ENCODE data around the gene CYB5R2.

Gene CYB5R2

DNA sequence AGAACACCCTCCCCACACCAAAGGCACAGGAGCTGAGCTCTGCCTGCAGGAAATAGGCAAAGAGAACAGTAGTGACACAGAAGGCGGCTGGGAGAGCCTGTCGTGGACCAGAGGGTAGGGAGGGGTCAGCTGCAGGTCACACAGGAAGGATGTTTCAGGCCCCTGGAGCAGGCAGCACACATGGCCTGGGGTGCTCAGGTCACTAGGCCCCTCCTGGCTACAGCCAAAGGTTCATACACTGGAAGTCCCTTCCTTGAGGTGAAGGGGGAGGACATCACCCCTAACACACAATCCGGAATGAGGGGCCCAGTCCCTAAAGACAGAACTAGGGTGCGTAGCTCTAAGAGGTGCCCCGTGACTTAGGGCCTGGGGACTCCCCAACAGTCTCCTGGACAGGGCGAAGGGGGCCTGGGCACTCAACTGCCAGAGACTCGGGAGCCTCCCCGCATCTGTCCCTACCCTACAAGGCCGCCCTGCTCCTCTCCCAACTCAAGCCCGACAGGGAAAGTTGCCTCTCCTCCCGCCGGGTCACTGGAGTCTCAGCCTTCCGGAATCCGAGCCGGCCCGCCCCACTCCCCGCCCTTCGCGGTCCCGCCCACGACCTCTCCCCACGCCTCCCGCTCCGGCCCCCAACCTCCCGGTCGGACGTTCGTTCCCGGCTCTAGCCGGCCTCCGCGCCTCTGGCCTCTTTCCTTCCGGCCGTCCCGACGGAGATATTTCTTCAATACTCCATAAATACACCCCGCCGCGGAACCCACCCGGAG, at the start of gene CYB5R2:
TSS of gene CYB5R2 (minus strand) at position 541 of the 764 bp plus-strand sequence. CDS start 675 bp downstream, outside the sequence.
- no peak for DNase-seq (ENCODE audit: low spot score)

DNA sequence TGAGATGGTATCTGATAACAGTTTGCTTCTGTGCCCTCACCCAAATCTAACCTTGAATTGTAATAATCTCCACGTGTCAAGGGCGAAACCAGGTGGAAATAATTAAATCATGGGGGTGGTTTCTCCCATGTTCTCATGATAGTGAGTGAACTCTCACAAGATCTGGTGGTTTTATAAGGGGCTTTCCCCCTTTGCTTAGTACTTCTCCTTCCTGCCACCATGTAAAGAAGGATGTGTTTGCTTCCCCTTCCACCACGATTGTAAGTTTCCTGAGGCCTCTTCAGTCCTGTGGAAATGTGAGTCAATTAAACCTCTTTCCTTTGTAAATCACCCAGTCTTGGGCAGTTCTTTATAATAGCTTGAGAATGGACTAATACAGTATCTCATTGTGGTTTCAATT, 41.5 kb upstream of the CYB5R2 start:
- no peak for DNase-seq (ENCODE audit: low spot score)

DNA sequence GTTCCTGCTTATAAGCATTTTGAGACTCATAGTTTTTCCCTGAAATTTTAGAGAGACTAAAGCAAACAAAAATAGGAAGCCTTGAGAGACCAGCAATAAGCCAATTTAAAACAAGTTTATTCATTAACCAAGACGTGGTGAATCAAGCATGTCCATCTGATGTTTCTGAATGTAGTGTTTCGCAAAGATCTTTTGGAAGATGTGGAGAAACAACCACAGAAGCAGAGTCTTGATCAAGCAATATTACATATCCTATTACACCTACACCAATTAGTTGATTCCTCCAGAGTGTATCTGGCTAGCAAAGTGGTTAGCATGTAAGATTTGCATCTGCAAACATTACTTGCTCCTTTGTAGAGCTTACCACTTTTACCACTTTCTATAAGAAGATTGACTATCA, 33.1 kb upstream of the CYB5R2 start, which contains the start of gene OVCH2:
TSS of gene OVCH2 (minus strand) at position 101 of the 400 bp plus-strand sequence. CDS start at position 18, 83 bp downstream.
- DNase-seq (ENCODE audit: low spot score), result no peak

DNA sequence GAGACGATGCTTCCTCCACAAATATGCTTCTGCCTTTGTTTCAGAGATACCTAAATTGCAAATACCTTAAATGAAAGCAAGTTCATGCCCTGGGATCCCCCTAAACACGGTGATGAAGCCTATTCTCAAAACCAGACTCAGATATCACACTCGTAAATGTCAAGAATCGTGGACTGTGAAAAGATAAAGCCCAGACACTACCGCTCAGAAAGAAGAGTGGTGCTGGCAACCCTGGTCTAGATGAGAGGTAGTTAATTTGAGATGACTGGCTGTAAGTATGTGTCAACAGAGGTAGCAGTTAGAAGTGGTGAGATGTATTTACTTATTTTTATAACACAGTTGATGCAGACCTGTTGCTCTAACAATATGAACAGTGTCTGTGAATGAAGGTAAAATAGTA, 30.4 kb upstream of the CYB5R2 start:
- DNase-seq (ENCODE audit: low spot score), result no peak

DNA sequence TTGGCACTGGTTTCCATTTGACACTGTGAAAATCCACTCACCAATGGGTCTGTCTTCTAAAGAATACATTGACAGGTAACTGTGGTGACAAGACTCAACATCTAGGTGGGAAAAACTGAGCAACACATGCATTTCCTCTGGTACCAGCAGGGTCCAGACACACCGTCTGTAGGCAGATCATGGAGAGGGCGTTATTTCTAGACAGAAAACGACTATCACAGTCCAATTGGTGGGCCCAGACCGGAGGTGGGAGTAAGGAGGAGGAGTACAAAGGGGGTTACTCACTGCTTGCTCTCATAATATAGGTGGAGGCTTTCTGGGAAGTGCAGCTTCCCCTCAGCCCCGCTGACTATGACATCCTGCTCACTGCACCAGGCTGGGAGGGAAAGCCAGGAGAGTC, 23.1 kb upstream of the CYB5R2 start:
- DNase-seq (ENCODE audit: low spot score), result no peak

DNA sequence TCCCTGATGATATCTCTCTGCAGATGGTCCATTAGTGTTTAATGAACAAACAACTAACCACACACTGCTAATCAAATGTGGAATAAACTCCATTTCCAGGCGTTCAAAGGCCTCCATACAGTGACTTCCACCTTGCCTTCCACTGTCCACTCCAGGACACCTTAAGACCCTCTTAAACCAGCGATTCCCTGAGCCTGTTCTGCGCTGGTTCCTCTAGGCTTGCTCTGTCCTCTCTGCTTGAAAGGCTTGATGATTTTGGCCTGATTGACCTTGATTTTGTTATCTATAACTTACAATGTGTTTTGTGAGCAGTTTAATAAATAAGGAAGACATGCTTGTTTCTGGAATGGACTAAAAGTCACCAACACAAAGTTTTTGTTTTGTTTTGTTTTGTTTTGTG, 20.9 kb upstream of the CYB5R2 start:
- DNase-seq (ENCODE audit: low spot score), result no peak

DNA sequence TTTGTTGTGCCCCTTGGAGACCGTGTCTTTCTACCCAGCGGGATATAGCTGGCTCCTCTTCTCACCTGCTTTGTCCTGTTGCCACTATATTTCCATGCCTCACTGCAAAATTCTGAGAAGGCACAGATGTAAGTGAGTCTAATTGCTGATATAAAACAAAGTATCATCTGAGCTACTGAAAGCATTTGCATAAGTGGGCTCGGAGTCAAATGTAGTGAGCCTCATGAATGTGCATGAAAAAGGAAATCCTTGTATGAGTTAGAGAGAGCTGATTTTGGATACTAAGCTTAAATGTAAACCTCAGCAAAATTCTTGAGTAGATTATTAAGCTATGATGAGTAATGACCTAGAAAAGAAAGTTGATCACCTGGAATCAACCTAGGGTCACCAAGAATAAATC, 19.1 kb upstream of the CYB5R2 start:
- DNase-seq (ENCODE audit: low spot score), result no peak

DNA sequence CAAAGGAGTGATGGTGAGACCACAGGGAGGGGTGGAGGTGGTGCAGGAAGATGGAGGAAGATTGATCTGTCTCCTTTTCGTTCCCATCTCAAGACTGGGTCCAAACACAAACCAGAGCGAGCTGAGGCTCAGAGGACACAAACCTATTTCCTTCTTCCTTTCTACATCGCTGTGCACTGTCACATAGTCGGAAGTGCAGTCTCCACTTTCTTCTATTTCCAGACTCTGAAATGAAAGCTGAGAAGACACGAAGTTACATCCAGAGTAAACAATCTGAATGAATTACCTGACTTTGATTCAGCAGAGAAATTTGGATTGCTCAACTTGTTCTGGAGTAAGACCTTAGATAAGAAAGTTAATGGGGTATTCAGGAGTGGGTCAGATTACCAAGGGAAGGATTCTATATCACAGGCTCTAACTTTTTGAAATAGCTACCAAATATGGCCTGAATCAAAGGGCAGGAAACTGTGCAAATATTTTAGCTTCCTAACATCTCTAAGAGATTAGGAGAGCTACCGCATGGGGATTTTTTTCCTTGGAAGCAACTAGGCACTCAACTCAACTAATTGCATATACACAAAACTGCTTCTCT, 18.6 kb upstream of the CYB5R2 start:
- no peak for DNase-seq (ENCODE audit: low spot score)

DNA sequence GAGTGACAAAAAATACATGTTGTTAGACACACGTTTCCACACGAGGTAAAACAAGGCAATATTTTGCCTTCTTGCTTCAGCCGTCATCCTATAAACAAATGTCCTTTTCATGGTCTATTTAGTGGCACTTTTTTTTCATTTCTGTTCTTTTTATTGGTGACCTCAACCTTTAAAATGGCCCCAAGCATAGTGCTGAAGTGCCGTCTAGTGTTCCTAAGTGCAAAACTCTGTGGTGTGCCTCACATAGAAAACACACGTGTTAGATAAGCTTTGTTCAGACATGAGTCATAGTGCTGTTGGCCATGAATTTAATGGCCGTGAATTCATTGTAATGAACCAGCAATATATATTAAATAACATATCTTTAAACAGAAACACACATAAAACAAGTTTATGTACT, 17.3 kb upstream of the CYB5R2 start:
- DNase-seq (ENCODE audit: low spot score), result no peak

DNA sequence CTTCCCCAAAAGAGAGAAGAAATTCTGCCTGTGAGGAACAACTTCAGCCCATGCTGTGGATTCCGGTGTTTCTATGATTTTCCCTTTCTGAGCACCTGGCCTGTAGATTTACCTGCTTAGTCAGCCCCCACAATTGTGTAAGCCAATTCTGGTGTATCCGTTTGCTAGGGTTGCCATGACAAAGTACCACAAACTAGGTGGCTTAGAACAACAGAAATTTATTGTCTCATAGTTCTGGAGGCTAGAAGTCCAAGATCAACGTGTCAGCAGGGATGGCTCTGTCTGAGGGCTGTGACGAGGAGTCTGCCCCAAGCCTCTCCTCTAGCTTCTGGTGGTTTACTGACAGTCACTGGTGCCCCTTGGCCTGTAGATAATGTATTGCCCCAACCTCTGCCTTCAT, 15.9 kb upstream of the CYB5R2 start:
- no peak for DNase-seq (ENCODE audit: low spot score)

DNA sequence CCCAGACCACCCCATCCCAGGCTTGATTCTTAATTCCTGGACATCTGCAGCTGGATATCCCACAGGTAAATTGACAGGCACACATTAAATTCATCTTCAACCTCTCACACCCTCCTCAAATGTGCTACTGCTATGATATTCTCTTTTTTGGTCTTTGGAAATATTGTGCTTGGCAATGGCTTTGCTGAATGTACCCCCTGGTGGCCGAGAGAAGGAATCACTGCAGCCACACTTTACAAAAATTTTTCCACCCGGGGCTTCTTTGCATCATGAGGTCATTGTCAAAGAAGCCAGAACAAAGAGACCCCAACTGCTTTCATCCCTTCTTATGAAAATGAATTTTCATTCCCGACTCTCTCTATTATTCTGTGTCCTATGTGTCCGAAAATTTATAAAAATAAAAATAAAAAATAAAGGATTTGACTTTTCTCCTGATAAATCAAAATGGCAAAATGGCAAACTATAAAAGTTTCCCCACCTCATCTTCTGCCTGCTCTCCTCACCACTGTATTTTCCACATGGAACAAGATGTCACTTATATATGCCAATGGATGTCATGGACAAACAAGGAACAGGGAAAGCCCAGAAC, 15.0 kb upstream of the CYB5R2 start:
- peak; percentile 12 for DNase-seq (ENCODE audit: low spot score)

DNA sequence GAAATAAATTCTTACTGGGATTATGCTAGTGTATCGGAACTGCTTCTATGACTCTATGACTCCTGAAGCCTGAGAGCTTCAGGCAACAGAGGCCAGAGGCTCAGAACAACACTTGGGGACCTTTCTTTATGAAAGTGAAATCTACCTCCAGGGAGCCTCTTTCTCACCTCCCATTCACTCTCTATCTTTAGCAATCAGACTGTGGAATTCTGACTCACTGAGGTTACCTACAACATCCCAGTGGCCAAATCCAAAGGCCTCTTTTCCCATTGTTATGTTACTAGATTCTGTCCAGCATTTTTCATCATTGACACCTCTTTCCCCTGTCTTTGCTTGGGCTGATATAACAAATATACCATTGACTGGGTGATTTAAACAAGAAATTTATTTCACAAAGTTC, 14.1 kb upstream of the CYB5R2 start:
- no peak for DNase-seq (ENCODE audit: low spot score)

DNA sequence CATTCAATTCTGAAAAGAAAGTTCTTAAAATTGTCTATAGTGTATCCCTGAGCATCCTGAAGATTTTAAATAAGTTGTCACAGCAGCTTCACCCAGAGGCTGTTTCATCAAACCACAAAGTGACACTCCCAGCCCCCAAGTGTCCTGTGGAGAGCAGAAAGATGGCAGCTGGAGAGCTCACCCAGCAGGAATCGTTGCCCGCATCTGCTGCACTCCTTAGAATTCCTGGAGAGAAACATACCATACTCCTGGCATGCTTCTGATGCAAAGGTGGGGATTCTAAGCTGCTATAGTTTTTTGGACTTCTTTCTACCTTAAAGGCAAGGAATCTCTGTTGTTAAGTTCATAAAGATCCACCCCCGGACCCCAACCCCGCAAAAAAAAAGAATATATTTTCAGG, 13.5 kb upstream of the CYB5R2 start:
- no peak for DNase-seq (ENCODE audit: low spot score)

DNA sequence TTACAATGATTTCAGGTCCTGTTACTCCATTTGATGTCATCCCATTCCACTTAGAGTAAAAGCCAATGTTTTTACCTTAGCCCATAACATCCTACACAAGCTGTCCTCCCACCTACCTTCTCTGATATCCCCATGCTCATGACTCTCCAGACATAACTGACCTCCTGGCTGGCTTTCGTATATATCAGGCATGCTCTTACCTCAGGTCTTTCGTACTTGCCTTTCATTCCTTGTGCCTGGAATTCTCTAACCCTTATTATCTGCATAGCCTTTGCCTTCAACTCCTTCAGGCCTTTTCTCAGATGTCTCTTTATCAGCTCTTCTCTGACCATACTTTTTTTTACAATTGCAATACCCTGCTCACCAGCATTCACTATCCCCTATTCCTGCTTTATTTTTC, 10.3 kb upstream of the CYB5R2 start:
- no peak for DNase-seq (ENCODE audit: low spot score)

DNA sequence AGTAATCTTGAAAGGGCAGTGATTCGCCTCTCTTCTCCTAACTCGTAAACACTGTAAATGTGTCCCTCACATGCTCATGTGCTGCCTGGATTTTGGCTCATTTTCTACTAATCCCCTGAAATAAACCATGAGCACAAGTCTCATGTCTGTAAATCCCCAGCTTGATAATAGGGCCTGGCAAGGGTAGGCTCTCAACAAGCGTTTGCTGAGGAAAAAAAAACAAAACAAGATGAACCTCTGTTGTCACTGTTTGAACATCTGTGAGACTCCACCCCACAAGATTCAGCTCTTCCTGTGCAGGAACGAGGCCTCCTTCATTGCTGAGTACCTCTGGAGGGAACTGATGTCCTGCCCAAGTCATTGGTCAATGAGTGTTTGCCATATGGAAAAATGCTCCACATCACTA, 4.5 kb upstream of the CYB5R2 start:
- DNase-seq (ENCODE audit: low spot score), result no peak

DNA sequence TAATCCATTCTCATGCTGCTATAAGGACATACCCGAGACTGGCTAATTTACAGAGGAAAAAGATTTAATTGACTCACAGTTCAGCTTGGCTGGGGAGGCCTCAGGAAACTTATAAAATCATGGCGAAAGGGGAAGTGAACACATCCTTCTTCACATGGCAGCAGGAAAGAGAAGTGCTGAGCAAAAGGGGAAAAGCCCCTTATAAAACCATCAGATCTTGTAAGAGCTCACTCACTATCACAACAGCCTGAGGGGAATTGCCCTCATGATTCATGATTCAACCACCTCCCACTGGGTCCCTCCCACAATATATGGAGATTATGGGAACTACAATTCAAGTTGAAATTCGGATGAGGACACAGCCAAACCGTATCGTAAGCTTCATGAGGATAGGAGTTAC, 3.8 kb upstream of the CYB5R2 start:
- no peak for DNase-seq (ENCODE audit: low spot score)

DNA sequence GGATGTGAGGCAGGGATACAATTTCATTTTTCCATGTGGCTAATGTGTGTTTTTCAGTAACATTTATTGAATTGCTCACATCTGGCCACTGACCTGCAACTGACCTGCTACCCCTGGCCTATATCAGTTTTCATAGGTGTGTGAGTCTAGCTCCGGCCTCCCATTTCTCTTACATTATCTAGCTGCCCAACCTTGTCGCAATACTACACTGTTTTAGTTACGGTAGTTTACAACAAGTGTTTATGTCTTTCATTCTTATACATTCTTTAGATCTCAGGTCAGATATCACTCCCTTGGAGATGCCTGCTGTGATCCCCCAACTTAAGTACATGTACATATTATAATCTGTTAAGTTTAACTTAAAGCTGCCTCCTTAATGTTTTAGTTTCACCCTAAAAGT, 2.3 kb upstream of the CYB5R2 start:
- DNase-seq (ENCODE audit: low spot score), result no peak

DNA sequence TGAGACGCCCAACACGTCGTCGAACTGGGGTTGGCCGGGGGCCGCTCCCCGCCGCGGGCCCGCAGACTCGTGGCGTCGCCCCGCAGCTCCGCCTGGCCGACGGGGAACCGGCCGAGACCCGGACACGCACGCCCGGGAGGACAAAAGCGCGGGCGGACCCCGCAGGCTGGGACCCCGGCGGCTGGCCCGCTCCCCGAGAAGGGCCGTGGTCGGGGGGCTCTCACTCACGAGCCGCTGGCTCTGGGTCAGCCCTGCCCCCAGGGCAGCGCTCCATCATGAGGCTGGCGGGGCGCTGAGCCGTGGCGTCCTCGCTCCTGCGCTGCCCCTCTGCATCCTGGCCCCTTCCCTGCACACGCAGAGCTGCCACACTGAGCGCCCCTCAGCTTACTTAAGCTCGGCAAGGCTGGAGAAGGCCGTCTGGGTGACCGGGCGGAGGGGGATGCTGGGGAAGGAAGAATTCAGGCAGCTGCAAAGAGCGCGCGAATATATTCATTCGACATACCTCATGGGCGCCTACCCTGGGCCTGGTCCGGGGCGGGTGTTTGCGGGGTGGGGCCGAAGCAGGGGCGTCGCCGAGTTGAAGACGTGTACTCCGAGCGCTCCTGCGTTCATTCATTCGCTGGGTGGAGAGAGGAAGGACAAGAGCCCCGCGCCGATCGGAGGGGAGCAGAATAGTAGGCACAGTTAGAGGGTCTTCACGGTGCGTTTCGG, 579 bp upstream of the CYB5R2 start:
- DNase-seq (ENCODE audit: low spot score), result no peak

DNA sequence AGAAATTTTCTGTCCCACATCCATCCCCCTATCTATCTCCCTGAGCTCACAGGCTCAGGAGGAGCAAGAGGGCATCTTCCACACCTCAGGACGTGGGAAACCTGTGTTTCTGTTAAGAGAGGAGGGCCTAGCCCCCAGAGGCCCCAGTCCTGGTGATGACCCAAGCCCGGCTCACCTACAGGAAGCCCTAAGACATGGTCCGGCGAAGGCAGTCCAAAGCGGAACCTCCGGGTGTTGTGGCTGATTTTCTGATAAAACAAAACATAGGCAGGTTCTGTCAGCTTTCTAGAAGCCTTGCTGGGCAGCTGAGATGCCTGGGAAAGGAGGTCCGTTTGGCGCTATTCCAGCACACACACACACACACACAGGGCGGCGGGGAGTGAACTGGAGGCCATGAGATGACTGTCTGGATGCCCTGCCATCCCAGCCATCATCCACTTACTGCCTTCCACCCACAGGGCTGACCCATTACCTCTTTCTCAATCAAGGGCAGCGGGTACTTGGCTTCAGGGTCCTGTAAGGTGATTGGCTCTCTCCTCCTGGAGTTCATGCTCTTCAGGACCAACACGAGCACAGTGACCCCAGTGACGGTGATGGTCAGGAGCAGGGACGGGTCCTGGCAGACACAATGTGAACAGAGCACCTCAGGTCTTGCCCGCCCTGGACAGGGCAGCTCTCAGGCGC, 882 bp downstream of the CYB5R2 start:
- DNase-seq (ENCODE audit: low spot score), result no peak

DNA sequence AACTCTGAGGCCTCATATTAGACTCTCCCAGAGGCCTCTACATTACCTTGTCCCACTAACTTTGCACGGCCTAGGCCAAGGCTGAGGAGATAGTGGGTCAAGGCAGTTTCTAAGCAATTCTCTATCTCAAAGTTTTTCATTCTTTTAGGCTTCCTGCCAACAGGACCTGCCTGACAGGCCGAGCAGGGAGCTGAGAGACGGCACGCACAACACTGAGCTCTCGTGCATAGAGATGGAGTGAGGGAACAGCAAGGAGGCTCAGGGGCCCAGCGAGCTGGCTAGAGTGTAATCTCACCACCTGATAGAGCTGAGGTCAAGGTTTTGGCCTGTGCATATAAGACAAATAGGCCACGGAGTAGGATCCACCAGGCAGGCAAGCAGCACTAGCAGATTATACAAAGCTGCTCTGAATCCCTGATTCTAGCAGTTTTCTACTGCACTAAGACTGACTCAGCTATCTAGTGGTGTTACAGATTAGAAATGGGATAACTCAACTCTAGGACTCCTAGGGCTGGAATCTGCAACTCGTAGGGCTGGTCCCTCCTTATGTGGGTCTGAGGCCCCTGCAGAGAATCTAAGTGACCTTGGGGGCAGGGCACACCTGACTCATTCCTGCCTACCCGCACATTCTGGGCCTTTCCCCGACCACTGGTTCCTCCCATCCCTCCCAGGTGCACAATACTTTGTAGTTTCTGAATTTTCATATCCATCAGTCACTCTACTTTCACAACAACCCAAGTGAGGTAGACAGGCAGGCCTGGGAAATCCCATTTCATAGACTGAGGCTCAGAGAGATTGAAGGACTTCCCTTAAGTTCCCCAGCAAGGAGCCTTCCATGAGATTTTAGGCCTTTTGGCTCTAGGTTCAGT, 1.7 kb downstream of the CYB5R2 start:
- no peak for DNase-seq (ENCODE audit: low spot score)

DNA sequence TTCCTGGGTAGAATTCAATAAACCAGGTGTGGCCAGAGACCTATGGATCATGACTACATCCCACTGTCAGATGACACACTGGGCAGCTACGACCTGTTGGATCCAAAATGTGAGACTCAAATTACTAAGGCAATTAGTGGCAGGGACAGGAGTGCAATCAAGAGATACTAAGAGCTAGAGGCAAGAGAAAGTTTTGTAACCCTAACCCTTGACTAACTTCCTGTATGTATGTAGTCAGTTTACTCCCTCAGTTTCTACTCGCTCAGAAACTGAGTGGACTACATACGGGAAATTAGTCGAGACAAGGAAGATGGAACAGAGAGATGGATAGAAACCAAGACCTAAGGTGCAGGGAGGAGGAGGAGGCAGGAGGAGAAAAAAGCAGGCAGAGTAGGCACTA, 2.7 kb downstream of the CYB5R2 start:
- DNase-seq (ENCODE audit: low spot score), result no peak
